ENCODE results near the gene LARP1. TPM values are rescaled to one million over a fixed set of nuclear protein-coding genes. Genes with fewer than 3 reads are reported as not detected.

The LARP1 gene
- polyA plus RNA-seq, 1 donor (not counting 4 experiments of a cell fraction or from before 2014, with no cell fraction given), result 65.6 TPM

GRCh38 chr5:154722097-154722496, 33.1 kb upstream of the LARP1 start:
- Histone ChIP-seq H2AFZ (ENCODE audit: control insufficient read depth, low read length) (no peak overlapping the region), H3K4me2 (ENCODE audit: control insufficient read depth, extremely low read depth, insufficient read depth, low read depth, low read length) (no peak overlapping the region), H3K9ac (ENCODE audit: control insufficient read depth, extremely low read depth, insufficient read depth, low read length) (no peak overlapping the region), H3K79me2 (ENCODE audit: control insufficient read depth, insufficient read depth, low read length) (no peaks in the 10 kb centered on the region), H4K20me1 (ENCODE audit: control insufficient read depth, extremely low read depth, insufficient read depth, low read length) (no peaks in the 10 kb centered on the region), H3K4me3 (ENCODE audit: control insufficient read depth in 2 of 3, extremely low read depth in 1 of 3, insufficient read depth in 2 of 3, low read depth in 1 of 3, low read length in 3 of 3) (no peak overlapping the region), H3K9me1 (ENCODE audit: control insufficient read depth, extremely low read depth, insufficient read depth, low read length) (no peaks in the 10 kb centered on the region), H3K27ac (ENCODE audit: control insufficient read depth, insufficient read depth, low read length) (no peak overlapping the region), H3K27me3 (ENCODE audit: control insufficient read depth, extremely low read depth, insufficient read depth, low read length) (no peaks in the 10 kb centered on the region), H3K9me3 (ENCODE audit: control insufficient read depth, low read depth, low read length) (no peaks in the 10 kb centered on the region), H3K36me3 (ENCODE audit: control insufficient read depth in 2 of 2, extremely low read depth in 1 of 2, insufficient read depth in 2 of 2, low read length in 2 of 2) (no peaks in the 10 kb centered on the region), H3K4me1 (ENCODE audit: control insufficient read depth, extremely low read depth, insufficient read depth, low read length) (no peaks in the 10 kb centered on the region)
- dilution Hi-C loops (cut with MboI; ENCODE audit: extremely low pct_ligation_motif_present, low sequenced_read_pairs), result no loop called here
- TF ChIP-seq CTCF (optimal IDR thresholded peaks at IDR 0.05 in 1 of 3, IDR thresholded peaks at IDR 0.05 in 1 of 3, conservative IDR thresholded peaks at IDR 0.05 in 1 of 3; ENCODE audit: extremely low read depth in 1 of 3, insufficient read depth in 2 of 3, low read length in 3 of 3), result no peak
- no peak for DNase-seq (ENCODE audit: low read depth, low spot score)
- FAIRE-seq, result no peak

- H3K9me1 ChIP-seq (ENCODE audit: control insufficient read depth, extremely low read depth, insufficient read depth, low read length), result no peaks in the 10 kb centered on the region
- H3K9me3 ChIP-seq (ENCODE audit: control insufficient read depth, low read depth, low read length), result no peaks in the 10 kb centered on the region
- H3K36me3 ChIP-seq (ENCODE audit: control insufficient read depth in 2 of 2, extremely low read depth in 1 of 2, insufficient read depth in 2 of 2, low read length in 2 of 2), result no peaks in the 10 kb centered on the region
- dilution Hi-C loops (cut with MboI; ENCODE audit: extremely low pct_ligation_motif_present, low sequenced_read_pairs), result no loop called here
- no peak for FAIRE-seq
- no peak overlapping the region for H2AFZ ChIP-seq (ENCODE audit: control insufficient read depth, low read length)
- no peaks in the 10 kb centered on the region for H4K20me1 ChIP-seq (ENCODE audit: control insufficient read depth, extremely low read depth, insufficient read depth, low read length)
- H3K79me2 ChIP-seq (ENCODE audit: control insufficient read depth, insufficient read depth, low read length), result no peaks in the 10 kb centered on the region
- no peak overlapping the region for H3K27ac ChIP-seq (ENCODE audit: control insufficient read depth, insufficient read depth, low read length)
- TF ChIP-seq EZH2 (IDR thresholded peaks at IDR 0.05; ENCODE audit: low read length), result no peak
- no peak for TF ChIP-seq CTCF (optimal IDR thresholded peaks at IDR 0.05 in 1 of 3, IDR thresholded peaks at IDR 0.05 in 1 of 3, conservative IDR thresholded peaks at IDR 0.05 in 1 of 3; ENCODE audit: extremely low read depth in 1 of 3, insufficient read depth in 2 of 3, low read length in 3 of 3)
- DNase-seq (ENCODE audit: low read depth, low spot score), result no peak
- no peaks in the 10 kb centered on the region for H3K4me1 ChIP-seq (ENCODE audit: control insufficient read depth, extremely low read depth, insufficient read depth, low read length)
- H3K4me2 ChIP-seq (ENCODE audit: control insufficient read depth, extremely low read depth, insufficient read depth, low read depth, low read length), result no peak overlapping the region
- H3K4me3 ChIP-seq (ENCODE audit: control insufficient read depth in 2 of 3, extremely low read depth in 1 of 3, insufficient read depth in 2 of 3, low read depth in 1 of 3, low read length in 3 of 3), result no peak overlapping the region
- H3K9ac ChIP-seq (ENCODE audit: control insufficient read depth, extremely low read depth, insufficient read depth, low read length), result no peak overlapping the region
- no peaks in the 10 kb centered on the region for H3K27me3 ChIP-seq (ENCODE audit: control insufficient read depth, extremely low read depth, insufficient read depth, low read length)
Observed at GRCh38 chr5:154722936-154723335, 32.2 kb upstream of the LARP1 start.
